Epithelial cell of prostate (primary cell): Measurements from ENCODE around the gene STX8.
"Not testable (repeated sequence)": the region's sequence is repeated elsewhere in the genome, so short reads cannot be mapped to it uniquely, and the experiment has no call there.

ENCODE experiments used
- DNase-seq: peaks from one replicate; pipeline ENCODE4 v3.0.0-alpha.2; 2011; ENCODE audit warnings: low read depth, low spot score
- H3K27ac ChIP-seq: fragments of 450-650 bp; 2 replicates; pipeline ENCODE4 v1.5.1; 2017; ENCODE audit warnings: mild to moderate bottlenecking

The STX8 gene

GRCh38 chr17:9575381-9576101 lies at the start of gene STX8:
Gene STX8 (minus strand): TSS chr17:9575820. CDS start chr17:9575808, 12 bp downstream.
- DNase-seq: peak; percentile 41

DNA sequence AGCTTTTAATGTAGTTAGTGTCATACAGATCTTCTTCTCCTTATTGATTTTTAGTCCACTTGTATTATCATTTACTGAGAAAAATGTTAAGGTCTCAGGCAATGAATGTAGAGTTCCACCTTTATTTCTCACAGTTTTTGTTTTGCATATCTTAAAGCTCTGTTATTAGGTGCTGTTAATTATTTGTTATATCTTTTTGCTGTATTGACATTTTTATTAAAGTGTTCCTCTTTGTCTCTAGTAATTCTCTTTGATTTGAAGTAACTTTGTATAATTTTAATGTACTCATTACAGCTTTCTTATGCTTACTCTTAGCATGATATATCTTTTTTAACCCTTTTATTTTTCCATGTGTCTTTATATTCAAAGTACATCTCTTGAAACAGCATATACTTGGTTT lies 47.3 kb upstream of the STX8 start:
- no peak for DNase-seq
- no peak overlapping the region for H3K27ac ChIP-seq

More at GRCh38 chr17:9575381-9576101, at the start of gene STX8:
- no peak within 1 kb of the TSS for H3K27ac ChIP-seq

DNA sequence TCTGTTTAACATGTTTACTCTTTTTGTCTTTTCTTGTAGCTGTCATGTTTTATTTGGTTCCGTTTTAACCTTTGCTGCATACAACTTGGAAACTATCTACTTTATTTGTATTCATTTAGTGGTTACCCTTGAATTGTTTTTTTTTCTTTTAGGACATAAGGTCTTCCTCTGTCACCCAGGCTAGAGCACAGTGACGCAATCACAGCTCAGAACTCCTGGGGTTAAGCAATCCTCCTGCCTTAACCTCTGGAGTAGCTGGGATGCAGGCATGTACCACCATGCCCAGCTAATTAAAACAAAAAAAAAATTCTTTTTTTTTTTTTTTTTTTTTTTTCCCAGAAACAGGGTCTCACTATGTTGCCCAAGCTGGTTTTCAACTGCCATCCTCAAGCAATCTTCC lies 39.9 kb upstream of the STX8 start:
- no peak for DNase-seq
- H3K27ac ChIP-seq: peak overlapping the region; percentile 28

- H3K27ac ChIP-seq: no peak overlapping the region
- DNase-seq: no peak
Measured at GRCh38 chr17:9612006-9612405, 36.4 kb upstream of the STX8 start.

DNA sequence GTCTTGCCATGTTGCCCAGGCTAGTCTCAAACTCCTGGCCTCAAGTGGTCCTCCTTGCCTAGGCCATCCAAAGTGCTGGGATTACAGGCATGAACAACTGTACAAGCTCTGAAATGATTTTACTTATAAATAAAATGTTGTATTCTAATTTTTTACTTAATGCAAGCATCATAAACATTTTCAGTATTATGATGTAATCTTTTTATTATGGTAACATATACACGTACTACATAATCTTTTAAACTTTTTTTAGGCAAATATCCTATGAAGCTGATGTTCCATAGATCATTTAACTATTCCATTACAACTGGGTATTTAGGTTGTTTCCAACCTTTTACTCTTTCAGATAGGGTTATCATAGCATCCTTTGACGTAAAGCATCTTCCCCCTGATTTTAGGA lies 35.9 kb upstream of the STX8 start:
- no peak for DNase-seq
- H3K27ac ChIP-seq: no peak overlapping the region

DNA sequence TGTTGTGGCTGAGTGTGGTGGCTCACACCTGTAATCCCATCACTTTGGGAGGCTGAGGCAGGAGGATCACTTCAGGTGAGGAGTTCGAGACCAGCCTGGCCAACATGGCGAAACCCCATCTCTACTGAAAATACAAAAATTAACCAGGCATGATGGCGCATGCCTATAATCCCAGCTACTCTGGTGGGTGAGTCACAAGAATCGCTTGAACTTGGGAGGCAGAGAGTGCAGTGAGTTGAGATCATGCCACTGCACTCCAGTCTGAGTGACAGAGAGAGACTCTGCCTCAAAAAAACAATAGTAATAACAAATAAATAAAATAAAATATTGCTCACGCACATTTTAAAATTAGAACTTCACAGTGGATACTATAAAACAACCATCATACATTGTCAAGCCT lies 31.4 kb upstream of the STX8 start:
- not testable (repeated sequence) for DNase-seq, H3K27ac ChIP-seq

- no peak for DNase-seq
Measured at GRCh38 chr17:9606453-9606852, 30.8 kb upstream of the STX8 start.

DNA sequence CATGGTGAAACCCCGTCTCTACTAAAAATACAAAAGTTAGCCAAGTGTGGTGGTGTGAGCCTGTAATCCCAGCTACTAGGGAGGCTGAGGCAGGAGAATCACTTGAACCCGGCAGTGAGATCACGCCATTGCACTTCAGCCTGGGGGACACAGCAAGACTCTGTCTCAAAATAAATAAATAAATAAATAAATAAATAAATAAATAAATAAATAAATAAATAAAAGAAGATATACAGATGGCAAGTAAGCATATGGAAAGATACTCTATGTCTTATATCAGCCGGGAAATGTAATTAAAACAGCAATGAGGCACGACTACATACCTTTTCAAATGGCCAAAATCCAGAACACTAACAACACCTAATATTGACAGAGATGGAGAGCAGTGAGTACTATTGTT lies 29.0 kb upstream of the STX8 start:
- not testable (repeated sequence) for H3K27ac ChIP-seq, DNase-seq

More at GRCh38 chr17:9606453-9606852, 30.8 kb upstream of the STX8 start:
- H3K27ac ChIP-seq: no peak overlapping the region

DNA sequence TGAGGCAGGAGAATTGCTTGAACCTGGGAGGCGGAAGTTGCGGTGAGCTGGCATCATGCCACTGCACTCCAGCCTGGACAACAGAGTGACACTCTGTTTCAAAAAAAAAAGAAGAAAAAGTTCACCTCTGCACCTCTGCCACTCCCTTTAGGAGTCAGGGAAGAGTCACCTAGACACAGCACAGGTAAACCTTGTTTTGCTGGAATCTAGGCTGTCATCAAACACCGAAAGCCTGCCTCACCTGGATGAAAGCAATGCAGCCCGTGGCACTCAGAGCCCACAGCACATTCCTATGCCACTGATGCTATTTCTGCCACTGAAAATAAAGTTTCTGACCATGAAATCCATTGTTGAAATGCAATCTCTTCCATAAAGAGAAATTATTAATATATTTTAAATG lies 23.0 kb upstream of the STX8 start:
- no peak for DNase-seq
- no peak overlapping the region for H3K27ac ChIP-seq

GRCh38 chr17:9597638-9598037 lies 22.0 kb upstream of the STX8 start:
- DNase-seq, H3K27ac ChIP-seq: not testable (repeated sequence)

DNA sequence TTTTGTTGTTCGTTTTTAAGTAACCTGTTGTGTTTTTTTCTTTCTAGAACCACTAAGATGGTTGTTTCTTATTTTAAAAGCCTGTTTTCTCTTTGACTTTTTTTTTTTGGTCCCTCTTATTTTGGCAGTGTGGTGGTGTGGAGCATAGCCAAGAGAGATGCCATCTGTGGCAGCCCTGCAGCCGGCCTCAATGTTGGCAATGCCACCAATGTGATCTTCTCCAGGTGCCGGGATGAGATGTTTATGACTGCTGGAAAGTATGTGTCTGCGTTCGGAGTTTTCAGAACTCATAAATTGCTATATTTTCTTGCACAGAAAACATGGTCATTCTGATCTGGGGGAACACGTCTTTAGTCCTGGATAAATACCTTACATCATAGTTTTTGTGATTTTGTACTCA lies 18.4 kb upstream of the STX8 start:
- H3K27ac ChIP-seq: no peak overlapping the region
- DNase-seq: no peak

DNA sequence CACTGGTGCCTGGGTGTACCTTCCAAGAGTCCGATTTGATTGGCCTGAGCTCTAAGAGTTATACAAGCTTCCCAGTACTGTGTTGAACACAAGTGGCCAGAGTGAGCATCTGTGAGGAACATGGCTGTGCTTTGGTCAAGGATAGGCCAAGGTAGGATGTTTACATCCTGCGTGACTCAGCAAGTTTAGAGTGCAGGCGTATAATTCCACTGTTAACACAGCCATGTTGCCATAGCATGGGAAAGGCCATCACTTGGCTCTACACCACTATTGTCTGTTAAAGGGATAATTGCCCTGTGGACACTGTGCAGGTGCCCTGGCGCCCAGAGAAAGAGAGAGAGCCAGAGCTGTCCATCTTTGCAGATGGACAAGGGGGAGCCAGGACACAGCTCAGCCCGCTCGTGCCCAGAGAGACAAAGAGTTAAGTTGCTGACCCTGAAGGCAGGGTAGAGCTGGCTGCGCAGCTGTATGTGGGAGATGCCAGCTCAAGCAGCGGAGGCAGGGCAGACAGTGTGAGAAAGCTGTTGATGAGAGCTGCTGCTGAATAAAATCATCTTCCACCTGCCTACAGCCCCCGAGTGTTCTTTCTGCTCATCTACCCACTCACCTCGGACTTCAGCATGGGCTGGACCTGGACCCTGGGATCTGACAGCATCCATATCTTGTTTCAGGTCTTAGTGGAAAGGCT lies 12.5 kb upstream of the STX8 start:
- DNase-seq: no peak
- H3K27ac ChIP-seq: no peak overlapping the region

- DNase-seq: no peak
Measured at GRCh38 chr17:9577373-9577709, 1.7 kb upstream of the STX8 start.

DNA sequence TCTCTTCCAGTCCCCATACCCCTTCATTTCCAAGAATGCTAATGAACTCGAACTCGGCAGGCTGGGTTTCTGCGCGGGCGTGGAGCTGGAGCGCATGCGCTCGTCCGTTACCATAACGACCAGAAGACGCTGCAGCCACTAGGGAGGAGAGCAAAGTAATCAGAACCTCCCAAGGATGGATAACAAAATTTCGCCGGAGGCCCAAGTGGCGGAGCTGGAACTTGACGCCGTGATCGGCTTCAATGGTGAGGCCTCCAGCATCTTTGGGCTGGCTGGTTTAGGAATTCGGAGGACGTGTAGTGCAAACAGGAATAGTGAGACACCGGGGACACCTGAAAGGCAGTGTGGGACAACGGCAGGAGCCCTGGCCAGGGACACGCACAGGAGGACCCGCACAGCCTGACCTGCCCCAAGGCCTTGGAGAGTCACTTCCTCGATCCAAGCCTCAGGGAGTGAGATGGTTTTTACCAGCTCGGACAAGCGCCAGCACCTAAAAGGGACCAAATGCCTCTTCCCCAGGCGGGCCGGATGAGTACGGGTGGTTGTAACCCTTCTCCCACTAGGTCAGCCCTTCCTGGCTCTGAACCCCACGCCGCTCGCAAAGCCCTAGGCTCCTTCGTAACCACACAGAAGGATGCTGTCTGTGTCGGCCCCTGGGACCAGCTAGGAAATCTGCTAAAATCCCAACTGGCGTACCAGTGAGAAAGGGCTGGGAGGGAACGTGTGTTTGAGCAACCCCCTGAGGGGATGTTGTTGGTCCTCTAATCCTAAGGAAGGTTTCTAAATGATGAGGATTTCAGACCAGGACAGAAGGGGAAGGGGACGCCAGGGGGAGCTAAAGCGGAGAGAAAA lies 1.1 kb upstream of the STX8 start, which contains the start of gene CFAP52:
Gene CFAP52 (plus strand): TSS at position 122 of the 852 bp plus-strand sequence. CDS start 54 bp downstream, at position 176.
- DNase-seq: no peak

More at GRCh38 chr17:9577373-9577709, 1.7 kb upstream of the STX8 start:
- H3K27ac ChIP-seq: no peak overlapping the region

GRCh38 chr17:9571201-9571600 lies 4.4 kb downstream of the STX8 start:
- no peak for DNase-seq
- no peak overlapping the region for H3K27ac ChIP-seq

More for the DNA sequence above, 1.1 kb upstream of the STX8 start, which contains the start of gene CFAP52:
- no peak within 1 kb of the TSS for H3K27ac ChIP-seq

DNA sequence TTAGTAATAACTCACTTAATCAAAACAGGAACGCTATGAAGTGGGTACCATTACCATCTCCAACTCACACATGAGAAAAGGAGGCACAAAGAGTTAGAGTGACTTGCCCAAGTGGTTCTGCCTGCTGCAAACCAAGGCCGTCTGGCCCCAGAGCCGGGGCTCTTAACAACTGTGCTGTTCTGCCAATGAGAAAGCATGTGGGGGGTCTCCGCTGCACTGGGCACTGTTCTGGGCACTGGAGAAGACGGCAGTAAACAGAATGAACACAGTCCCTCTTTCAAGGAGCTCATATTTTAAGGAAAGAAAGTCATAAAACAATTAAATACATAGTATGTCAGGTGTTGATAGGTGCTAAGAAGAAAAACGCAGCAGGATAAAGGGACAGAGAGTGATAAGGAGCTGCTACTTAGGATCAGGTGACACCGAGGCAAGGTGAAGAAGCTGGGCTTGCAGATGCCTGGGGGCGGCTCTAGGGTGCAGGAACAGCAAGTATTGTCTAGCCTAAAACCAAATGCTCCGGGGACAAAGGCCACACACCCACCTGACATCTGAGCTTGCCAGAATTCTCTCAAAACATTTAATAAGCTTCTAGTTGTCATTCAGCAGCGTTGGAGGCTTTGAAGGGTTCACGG lies 6.5 kb downstream of the STX8 start:
- no peak overlapping the region for H3K27ac ChIP-seq
- DNase-seq: no peak

DNA sequence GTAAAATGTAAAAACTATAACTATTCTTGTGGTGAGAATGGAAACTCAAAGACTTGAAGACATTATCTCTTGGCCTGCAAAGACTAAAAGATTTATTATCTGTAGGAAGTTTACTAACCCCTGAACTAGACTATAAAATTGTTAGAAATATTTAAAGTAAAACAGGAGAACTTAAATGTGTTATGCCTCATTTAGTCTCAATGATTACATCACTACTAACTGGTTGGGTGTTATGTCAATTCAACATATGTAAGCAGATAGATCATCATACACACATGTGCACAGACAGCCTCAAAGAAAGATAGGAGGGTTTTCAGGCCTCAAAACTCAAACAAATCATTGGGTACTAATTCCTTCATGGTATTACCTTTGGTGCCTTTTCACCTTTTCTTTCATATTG lies 7.6 kb downstream of the STX8 start:
- DNase-seq: no peak
- H3K27ac ChIP-seq: no peak overlapping the region

DNA sequence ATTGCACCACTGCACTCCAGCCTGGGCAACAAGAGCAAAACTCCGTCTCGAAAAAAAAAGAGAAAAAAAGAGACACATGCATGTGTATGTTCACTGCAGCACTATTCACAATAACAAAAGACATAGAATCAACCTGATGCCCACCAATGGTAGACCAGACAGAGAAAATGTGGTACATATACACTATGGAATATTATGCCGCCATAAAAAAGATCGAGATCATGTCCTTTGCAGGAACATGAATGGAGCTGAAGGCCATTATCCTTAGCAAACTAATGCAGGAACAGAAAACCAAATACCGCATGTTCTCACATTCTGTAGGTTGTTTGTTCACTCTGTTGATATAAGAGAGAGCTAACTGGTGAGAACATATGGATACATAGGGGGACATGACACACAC lies 8.9 kb downstream of the STX8 start:
- not testable (repeated sequence) for H3K27ac ChIP-seq, DNase-seq

- DNase-seq: no peak
- no peak overlapping the region for H3K27ac ChIP-seq
Measured at GRCh38 chr17:9566067-9566466, 9.6 kb downstream of the STX8 start.

DNA sequence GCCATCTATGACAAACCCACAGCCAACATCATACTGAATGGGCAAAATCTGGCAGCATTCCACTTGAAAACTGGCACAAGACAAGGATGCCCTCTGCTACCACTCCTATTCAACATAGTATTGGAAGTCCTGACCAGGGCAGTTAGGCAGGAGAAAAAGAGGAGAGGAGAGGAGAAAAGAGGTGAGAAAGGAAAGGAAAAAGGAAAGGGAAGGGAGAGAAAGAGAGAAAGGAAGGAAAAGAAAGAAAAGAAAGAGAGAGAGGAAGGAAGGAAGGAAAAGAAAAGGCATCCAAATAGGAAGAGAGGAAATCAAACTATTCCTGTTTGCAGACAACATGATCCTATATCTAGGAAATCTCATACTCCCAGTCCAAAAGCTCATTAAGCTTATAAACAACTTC lies 11.5 kb downstream of the STX8 start:
- no peak overlapping the region for H3K27ac ChIP-seq
- no peak for DNase-seq
